HepG2 (cell line): ENCODE results near the gene ZNF512B. TPM values are rescaled to one million over a fixed set of nuclear protein-coding genes. Genes with fewer than 3 reads are reported as not detected.

Experiments
- CEBPG ChIP-seq: IDR thresholded peaks from 2 replicates; pipeline ENCODE4 v1.6.1; 2016
- DRAP1 ChIP-seq: IDR thresholded peaks from 2 replicates; pipeline ENCODE4 v1.6.1; 2016; ENCODE audit warnings: missing genetic modification reagents, missing compliant biosample characterization
- FOXO1 ChIP-seq: sonication (generic); formaldehyde crosslinking; IDR thresholded peaks from 2 replicates; pipeline ENCODE4 v1.4.0; 2020; ENCODE audit warnings: missing genetic modification reagents
- JUND ChIP-seq: sonication (generic); formaldehyde crosslinking; IDR thresholded peaks from 2 replicates; pipeline ENCODE4 v1.8.0; 2022; ENCODE audit warnings: mild to moderate bottlenecking, missing genetic modification reagents
- KDM2A ChIP-seq: sonication (generic); formaldehyde crosslinking; IDR thresholded peaks from 2 replicates; pipeline ENCODE4 v1.4.0; 2020; ENCODE audit warnings: low read depth, missing genetic modification reagents, borderline replicate concordance
- MIER3 ChIP-seq: IDR thresholded peaks from 2 replicates; pipeline ENCODE4 v1.6.1; 2016; ENCODE audit warnings: missing compliant biosample characterization, borderline replicate concordance
- NBN ChIP-seq: fragments of 450-650 bp; conservative IDR thresholded peaks from 2 replicates; pipeline ENCODE4 v1.6.1; 2017
- NFKB2 ChIP-seq: sonication (generic); formaldehyde crosslinking; IDR thresholded peaks from 2 replicates; pipeline ENCODE4 v1.4.0; 2020; ENCODE audit warnings: missing genetic modification reagents, borderline replicate concordance
- NR2C2 ChIP-seq: sonication (generic); formaldehyde crosslinking; IDR thresholded peaks from 2 replicates; pipeline ENCODE4 v1.4.0; 2020; ENCODE audit warnings: missing genetic modification reagents, mild to moderate bottlenecking, moderate library complexity, borderline replicate concordance
- RAD21 ChIP-seq: fragments of 450-650 bp; formaldehyde crosslinking; IDR thresholded peaks from 2 replicates; pipeline ENCODE4 v1.5.0; 2020; ENCODE audit warnings: mild to moderate bottlenecking
- SP140L ChIP-seq: sonication (generic); formaldehyde crosslinking; IDR thresholded peaks from 2 replicates; pipeline ENCODE4 v1.4.0; 2020; ENCODE audit warnings: missing genetic modification reagents, borderline replicate concordance
- ZC3H13 ChIP-seq: sonication (generic); formaldehyde crosslinking; IDR thresholded peaks from 2 replicates; pipeline ENCODE4 v1.8.1; 2023; ENCODE audit warnings: mild to moderate bottlenecking, missing genetic modification reagents, moderate library complexity
- ZFP82 ChIP-seq: sonication (generic); formaldehyde crosslinking; IDR thresholded peaks from 2 replicates; pipeline ENCODE4 v1.5.1; 2020; ENCODE audit warnings: mild to moderate bottlenecking, missing genetic modification reagents, borderline replicate concordance
- ZNF251 ChIP-seq: sonication (generic); formaldehyde crosslinking; IDR thresholded peaks from 2 replicates; pipeline ENCODE4 v1.9.0; 2021; ENCODE audit warnings: mild to moderate bottlenecking, missing genetic modification reagents
- ZNF331 ChIP-seq: sonication (generic); formaldehyde crosslinking; IDR thresholded peaks from 2 replicates; pipeline ENCODE4 v1.4.0; 2020; ENCODE audit warnings: missing genetic modification reagents
- ZNF362 ChIP-seq: sonication (generic); formaldehyde crosslinking; IDR thresholded peaks from 2 replicates; pipeline ENCODE4 v1.4.0; 2020; ENCODE audit warnings: missing genetic modification reagents, mild to moderate bottlenecking, borderline replicate concordance
- ZNF451 ChIP-seq: sonication (generic); formaldehyde crosslinking; IDR thresholded peaks from 2 replicates; pipeline ENCODE4 v1.5.0; 2020; ENCODE audit warnings: mild to moderate bottlenecking, missing genetic modification reagents
- ZNF484 ChIP-seq: sonication (generic); formaldehyde crosslinking; IDR thresholded peaks from 2 replicates; pipeline ENCODE4 v1.5.1; 2020; ENCODE audit warnings: mild to moderate bottlenecking, low read depth, missing genetic modification reagents, borderline replicate concordance
- ZNF496 ChIP-seq: sonication (generic); formaldehyde crosslinking; IDR thresholded peaks from 2 replicates; pipeline ENCODE4 v1.8.1; 2023; ENCODE audit warnings: mild to moderate bottlenecking, moderate library complexity, missing genetic modification reagents; ENCODE audit not compliant: insufficient replicate concordance
- ZNF503 ChIP-seq: sonication (generic); formaldehyde crosslinking; IDR thresholded peaks from 2 replicates; pipeline ENCODE4 v1.4.0; 2020; ENCODE audit warnings: missing genetic modification reagents
- ZNF556 ChIP-seq: sonication (generic); formaldehyde crosslinking; IDR thresholded peaks from 2 replicates; pipeline ENCODE4 v1.4.0; 2020; ENCODE audit warnings: mild to moderate bottlenecking, missing genetic modification reagents, borderline replicate concordance
- ZNF574 ChIP-seq: sonication (generic); formaldehyde crosslinking; IDR thresholded peaks from 2 replicates; pipeline ENCODE4 v1.4.0; 2020; ENCODE audit warnings: missing genetic modification reagents
- ZNF616 ChIP-seq: sonication (generic); formaldehyde crosslinking; IDR thresholded peaks from 2 replicates; pipeline ENCODE4 v1.5.0; 2020; ENCODE audit warnings: low read depth, mild to moderate bottlenecking, missing genetic modification reagents
- ZNF780A ChIP-seq: sonication (generic); formaldehyde crosslinking; IDR thresholded peaks from 2 replicates; pipeline ENCODE4 v1.8.0; 2022; ENCODE audit warnings: mild to moderate bottlenecking, missing genetic modification reagents, moderate library complexity
- ZNF878 ChIP-seq: sonication (generic); formaldehyde crosslinking; IDR thresholded peaks from 2 replicates; pipeline ENCODE4 v1.8.1; 2023; ENCODE audit warnings: mild to moderate bottlenecking, missing genetic modification reagents, moderate library complexity
- ZSCAN31 ChIP-seq: sonication (generic); formaldehyde crosslinking; IDR thresholded peaks from 2 replicates; pipeline ENCODE4 v1.5.0; 2020; ENCODE audit warnings: low read depth, mild to moderate bottlenecking, missing genetic modification reagents
- polyA plus RNA-seq, 8 experiments: library from polyadenylated mRNA; depleted of rRNA in 3 of 8; stranded (reverse) in 7 of 8; unstranded in 1 of 8; fragments of >200 nt; fragmentation: Illumina TruSeq in 4 of 8; extraction: Trizol in 4 of 8; gene quantifications; 2 replicates each; pipeline versions ENCODE4 v1.2.1 to v1.2.3, GENCODE V29; 2011 to 2016; ENCODE audit warnings: low read depth in 4 of 8, missing spikeins in 1 of 8, mixed read lengths in 1 of 8; ENCODE audit not compliant: insufficient read depth in 1 of 8
- total RNA-seq, 5 experiments: library from RNA; depleted of rRNA; stranded (reverse); fragments of >200 nt; fragmentation: Illumina TruSeq; extraction: Trizol; gene quantifications; 2 replicates each; pipeline ENCODE4 v1.2.3, GENCODE V29; 2016; ENCODE audit warnings: low read depth in 1 of 5

The ZNF512B gene
- total and polyA plus RNA-seq, 2 of the 13 experiments (the other 11 are each of a cell fraction or from before 2014, with no cell fraction given) = 11.5 to 30.6 TPM

GRCh38 chr20:63977739-63978276, 8.1 kb upstream of the ZNF512B start (continued):
- TF ChIP-seq ZNF503 (CRISPR knock-in tag) = no peak
- TF ChIP-seq ZNF780A (CRISPR knock-in tag) = 0 out of 2 replicates have a peak, but pooled peaks have one; percentile 72
- peak; percentile 60; the same call in 1 of the 2 replicates for TF ChIP-seq FOXO1
- TF ChIP-seq ZSCAN31 = no peak
- peak; percentile 68 for TF ChIP-seq DRAP1 (CRISPR knock-in tag)
- TF ChIP-seq ZNF251 (CRISPR knock-in tag) = peak; percentile 79; the same call in 1 of the 2 replicates
- TF ChIP-seq ZNF496 = no peak
- peak; percentile 91 for TF ChIP-seq KDM2A (CRISPR knock-in tag)
- TF ChIP-seq ZNF362 = no peak; the same call in 1 of the 2 replicates
- TF ChIP-seq ZNF331 = peak; percentile 64
- TF ChIP-seq RAD21 (CRISPR knock-in tag) = peak; percentile 22; the same call in 1 of the 2 replicates
- TF ChIP-seq ZFP82 = no peak
- TF ChIP-seq CEBPG (CRISPR knock-in tag) = peak; percentile 56
- TF ChIP-seq ZNF878 (CRISPR knock-in tag) = no peak
- TF ChIP-seq ZNF574 = peak; percentile 97
- peak; percentile 95 for TF ChIP-seq JUND (CRISPR knock-in tag)
- no peak for TF ChIP-seq SP140L (CRISPR knock-in tag)
- peak; percentile 84 for TF ChIP-seq ZNF616
- peak; percentile 46; the same call in 1 of the 2 replicates for TF ChIP-seq ZNF451 (CRISPR knock-in tag)
- 0 out of 2 replicates have a peak, but pooled peaks have one; percentile 49 for TF ChIP-seq MIER3 (CRISPR knock-in tag)
- peak; percentile 74 for TF ChIP-seq NR2C2 (CRISPR knock-in tag)
- peak; percentile 88 for TF ChIP-seq ZC3H13 (CRISPR knock-in tag)
- no peak for TF ChIP-seq NBN
- no peak for TF ChIP-seq ZNF556 (CRISPR knock-in tag)
- no peak for TF ChIP-seq ZNF484 (CRISPR knock-in tag)
- TF ChIP-seq NFKB2 (CRISPR knock-in tag) = peak; percentile 83; the same call in 1 of the 2 replicates
